ENCODE results near the gene ZNF182. TPM values are rescaled to one million over a fixed set of nuclear protein-coding genes. Genes with fewer than 3 reads are reported as not detected.
"Not testable (repeated sequence)": the region's sequence is repeated elsewhere in the genome, so short reads cannot be mapped to it uniquely, and the experiment has no call there.

Gene ZNF182
- total RNA-seq, 1 experiment from 2014 or later, result 8.1 TPM

DNA sequence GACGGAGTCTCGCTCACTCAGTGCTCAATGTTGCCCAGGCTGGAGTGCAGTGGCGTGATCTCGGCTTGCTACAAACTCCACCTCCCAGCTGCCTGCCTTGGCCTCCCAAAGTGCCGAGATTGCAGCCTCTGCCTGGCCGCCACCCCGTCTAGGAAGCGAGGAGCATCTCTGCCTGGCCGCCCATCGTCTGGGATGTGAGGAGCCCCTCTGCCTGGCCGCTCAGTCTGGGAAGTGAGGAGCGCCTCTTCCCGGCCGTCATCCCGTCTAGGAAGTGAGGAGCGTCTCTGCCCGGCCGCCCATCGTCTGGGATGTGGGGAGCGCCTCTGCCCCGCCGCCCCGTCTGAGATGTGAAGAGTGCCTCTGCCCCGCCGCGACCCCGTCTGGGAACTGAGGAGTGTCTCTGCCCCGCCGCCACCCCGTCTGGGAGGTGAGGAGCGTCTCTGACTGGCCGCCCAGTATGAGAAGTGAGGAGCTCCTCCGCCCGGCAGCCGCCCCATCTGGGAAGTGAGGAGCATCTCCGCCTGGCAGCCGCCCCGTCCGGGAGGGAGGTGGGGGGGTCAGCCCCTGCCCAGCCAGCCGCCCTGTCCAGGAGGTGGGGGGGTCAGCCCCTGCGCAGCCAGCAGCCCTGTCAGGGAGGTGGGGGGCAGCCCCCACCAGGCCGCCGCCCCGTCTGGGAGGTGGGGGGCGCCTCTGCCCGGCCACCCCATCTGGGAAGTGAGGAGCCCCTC, 13.0 kb upstream of the ZNF182 start:
- intact Hi-C loops (cut with micrococcal nuclease; ENCODE audit: unreplicated experiment); BruUV-seq (replicated peaks); H3K4me1 Mint-ChIP-seq (ENCODE audit: low read depth, unreplicated experiment); H3K4me3 Mint-ChIP-seq (ENCODE audit: low read depth, unreplicated experiment); H3K27ac Mint-ChIP-seq (ENCODE audit: unreplicated experiment); H3K9me3 Mint-ChIP-seq (ENCODE audit: low read depth, unreplicated experiment); CTCF ChIA-PET; H3K27me3 Mint-ChIP-seq (ENCODE audit: unreplicated experiment); DNase-seq: not testable (repeated sequence)
- peaks cover 14% of the 10 kb centered on the region for H3K36me3 Mint-ChIP-seq (ENCODE audit: insufficient read depth, unreplicated experiment)

GRCh38 chrX:48009445-48009960, 5.7 kb upstream of the ZNF182 start:
- intact Hi-C loops (cut with micrococcal nuclease; ENCODE audit: unreplicated experiment); H3K36me3 Mint-ChIP-seq (ENCODE audit: insufficient read depth, unreplicated experiment); H3K27ac Mint-ChIP-seq (ENCODE audit: unreplicated experiment); H3K9me3 Mint-ChIP-seq (ENCODE audit: low read depth, unreplicated experiment); DNase-seq; H3K4me1 Mint-ChIP-seq (ENCODE audit: low read depth, unreplicated experiment); CTCF ChIA-PET; H3K4me3 Mint-ChIP-seq (ENCODE audit: low read depth, unreplicated experiment); BruUV-seq (replicated peaks): not testable (repeated sequence)
- H3K27me3 Mint-ChIP-seq (ENCODE audit: unreplicated experiment), result peaks cover 12% of the 10 kb centered on the region

DNA sequence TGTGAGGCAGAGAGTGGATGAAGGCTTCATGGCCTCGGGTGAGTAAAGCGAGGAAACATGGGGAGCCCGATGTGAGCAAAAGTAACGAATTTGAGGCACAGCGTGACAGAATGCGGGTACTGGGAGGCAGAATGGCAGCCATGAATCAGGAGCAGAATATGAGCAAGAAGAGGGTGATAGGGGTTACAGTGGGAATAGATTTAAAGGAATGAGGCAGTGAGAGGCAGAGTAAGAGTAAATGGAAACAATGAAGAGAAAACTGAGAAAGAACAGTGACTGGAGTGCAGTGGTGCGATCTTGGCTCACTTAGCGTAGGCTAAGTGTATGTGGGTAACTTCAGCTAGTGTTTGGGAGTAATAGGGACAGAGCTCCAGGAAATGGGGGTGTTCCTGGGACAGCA, 2.9 kb upstream of the ZNF182 start, which contains the start of gene SPACA5:
SPACA5 (plus strand) TSS at position 301 of the 400 bp plus-strand sequence. CDS start 815 bp downstream, outside the sequence.
- BruUV-seq (replicated peaks), result not testable (repeated sequence)

DNA sequence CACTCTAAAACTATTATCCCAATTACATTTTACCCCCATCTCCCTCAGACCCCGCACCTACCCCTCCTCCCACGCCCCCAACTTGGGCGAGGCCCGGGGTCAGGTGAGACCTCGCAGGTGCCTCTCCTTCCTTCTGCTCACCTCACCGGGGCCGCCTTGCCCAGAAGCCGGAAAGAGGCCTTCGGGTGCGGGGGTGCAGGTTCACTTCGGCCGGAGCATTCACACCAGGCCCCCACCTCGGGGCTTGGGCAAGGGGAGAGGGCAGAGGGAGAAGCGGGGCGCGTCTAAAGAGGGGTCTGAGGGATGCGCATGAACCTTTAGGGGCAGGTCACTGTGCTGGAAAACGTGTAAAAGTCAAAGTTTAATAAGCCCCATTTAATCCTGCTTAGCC, 427 bp downstream of the ZNF182 start:
- CTCF ChIA-PET, result no interaction called here
- peak overlapping the region; percentile 84 for H3K4me3 Mint-ChIP-seq (ENCODE audit: low read depth, unreplicated experiment)
- H3K27ac Mint-ChIP-seq (ENCODE audit: unreplicated experiment), result peak overlapping the region; percentile 69
- no peak for DNase-seq
- H3K27me3 Mint-ChIP-seq (ENCODE audit: unreplicated experiment), result peaks cover 12% of the 10 kb centered on the region
- peaks cover 3% of the 10 kb centered on the region for H3K9me3 Mint-ChIP-seq (ENCODE audit: low read depth, unreplicated experiment)
- H3K36me3 Mint-ChIP-seq (ENCODE audit: insufficient read depth, unreplicated experiment), result peaks cover 16% of the 10 kb centered on the region
- intact Hi-C loops (cut with micrococcal nuclease; ENCODE audit: unreplicated experiment), result no loop called here
- BruUV-seq (replicated peaks), result TSS peak; percentile 26
- peaks cover 7% of the 10 kb centered on the region for H3K4me1 Mint-ChIP-seq (ENCODE audit: low read depth, unreplicated experiment)
- TF ChIP-seq CTCF (IDR thresholded peaks at IDR 0.05; ENCODE audit: unreplicated experiment), result no peak

More for the DNA sequence above, 2.9 kb upstream of the ZNF182 start, which contains the start of gene SPACA5:
- DNase-seq; intact Hi-C loops (cut with micrococcal nuclease; ENCODE audit: unreplicated experiment); H3K4me1 Mint-ChIP-seq (ENCODE audit: low read depth, unreplicated experiment); H3K9me3 Mint-ChIP-seq (ENCODE audit: low read depth, unreplicated experiment); H3K4me3 Mint-ChIP-seq (ENCODE audit: low read depth, unreplicated experiment); H3K27ac Mint-ChIP-seq (ENCODE audit: unreplicated experiment); CTCF ChIA-PET: not testable (repeated sequence)
- Mint-ChIP-seq H3K27me3 (ENCODE audit: unreplicated experiment) (peaks cover 12% of the 10 kb centered on the region), H3K36me3 (ENCODE audit: insufficient read depth, unreplicated experiment) (peaks cover 14% of the 10 kb centered on the region)

DNA sequence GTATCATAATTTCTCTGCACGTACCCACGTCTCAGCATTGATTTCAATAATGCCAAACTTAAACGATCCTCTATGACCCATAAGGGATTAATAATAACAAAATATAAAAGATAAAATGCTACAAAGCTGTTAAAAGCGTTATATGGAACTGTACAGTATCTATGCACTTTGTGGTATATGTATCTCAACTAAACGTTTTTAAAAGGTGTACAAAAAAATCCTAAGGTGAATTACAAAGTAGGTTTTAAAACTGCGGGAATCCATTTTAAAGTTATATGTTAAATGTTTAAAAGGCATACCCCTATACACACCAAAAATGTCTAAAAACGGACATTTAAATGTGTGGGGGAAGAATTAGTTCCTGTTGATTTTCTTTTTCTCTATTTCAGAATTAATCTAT, 860 bp downstream of the ZNF182 start:
- Mint-ChIP-seq H3K9me3 (ENCODE audit: low read depth, unreplicated experiment) (peaks cover 3% of the 10 kb centered on the region), H3K36me3 (ENCODE audit: insufficient read depth, unreplicated experiment) (peaks cover 19% of the 10 kb centered on the region), H3K4me3 (ENCODE audit: low read depth, unreplicated experiment) (peak overlapping the region; percentile 84), H3K4me1 (ENCODE audit: low read depth, unreplicated experiment) (peaks cover 7% of the 10 kb centered on the region), H3K27ac (ENCODE audit: unreplicated experiment) (peak overlapping the region; percentile 69), H3K27me3 (ENCODE audit: unreplicated experiment) (peaks cover 12% of the 10 kb centered on the region)
- intact Hi-C loops (cut with micrococcal nuclease; ENCODE audit: unreplicated experiment), result no loop called here
- no peak for TF ChIP-seq CTCF (IDR thresholded peaks at IDR 0.05; ENCODE audit: unreplicated experiment)
- no TSS peak for BruUV-seq (replicated peaks)
- DNase-seq, result no peak
- CTCF ChIA-PET, result no interaction called here

Data from Calu3 (cell line).